Spleen (tissue), 13 donors: ENCODE measurements around the gene ATP11B. TPM values are rescaled to one million over a fixed set of nuclear protein-coding genes. Genes with fewer than 3 reads are reported as not detected.

Source experiments
- DNase-seq: peaks from one replicate; pipeline ENCODE4 v3.0.0-alpha.2; 2020
- H3K27ac ChIP-seq, 8 donors: fragments of 200-600 bp; sonication (generic) in 7 of 8; 1 replicate in 4 of 8; 2 replicates in 4 of 8; pipeline versions ENCODE4 v1.5.0 to v1.8.0; 2016 to 2021; ENCODE audit warnings: inconsistent platforms in 4 of 8, mild to moderate bottlenecking in 4 of 8, moderate library complexity in 1 of 8
- H3K27me3 ChIP-seq, 7 donors: fragments of 200-600 bp; sonication (generic) in 6 of 7; replicated peaks in 1 of 7; 1 replicate in 4 of 7; 2 replicates in 3 of 7; pipeline versions ENCODE4 v1.5.0 to v1.8.0; 2016 to 2021; ENCODE audit warnings: inconsistent platforms in 3 of 7, mild to moderate bottlenecking in 1 of 7
- H3K36me3 ChIP-seq, 6 donors: fragments of 200-600 bp; sonication (generic) in 5 of 6; 1 replicate in 4 of 6; 2 replicates in 2 of 6; pipeline versions ENCODE4 v1.5.0 to v1.8.0; 2016 to 2021; ENCODE audit warnings: inconsistent platforms in 2 of 6
- H3K4me1 ChIP-seq, 6 donors: fragments of 200-600 bp; sonication (generic) in 5 of 6; 1 replicate in 3 of 6; 2 replicates in 3 of 6; pipeline versions ENCODE4 v1.5.0 to v1.8.0; 2016 to 2021; ENCODE audit warnings: inconsistent platforms in 3 of 6
- H3K4me3 ChIP-seq, 8 donors: fragments of 200-600 bp; sonication (generic) in 7 of 8; 1 replicate in 4 of 8; 2 replicates in 4 of 8; pipeline versions ENCODE4 v1.5.0 to v1.8.0; 2016 to 2021; ENCODE audit warnings: inconsistent platforms in 4 of 8, mild to moderate bottlenecking in 4 of 8, moderate library complexity in 2 of 8
- H3K9me3 ChIP-seq, 8 donors: fragments of 200-600 bp; sonication (generic) in 7 of 8; 1 replicate in 4 of 8; 2 replicates in 4 of 8; pipeline versions ENCODE4 v1.5.0 to v1.8.0; 2016 to 2021; ENCODE audit warnings: inconsistent platforms in 4 of 8
- CTCF ChIP-seq, 11 experiments: fragments of 200-600 bp in 7 of 11; fragments of 450-650 bp in 4 of 11; sonication (generic) in 4 of 11; IDR thresholded peaks in 8 of 11; conservative IDR thresholded peaks in 3 of 11; 1 replicate in 7 of 11; 2 replicates in 4 of 11; pipeline versions ENCODE4 v1.4.0 to v1.8.0; 2016 to 2021; ENCODE audit warnings: antibody characterized with exemption in 11 of 11, inconsistent platforms in 4 of 11, mild to moderate bottlenecking in 1 of 11
- POLR2A ChIP-seq, 3 donors: fragments of 450-650 bp; IDR thresholded peaks; one replicate each; pipeline ENCODE4 v1.5.1; 2017; ENCODE audit warnings: antibody characterized with exemption in 3 of 3, mild to moderate bottlenecking in 1 of 3
- POLR2AphosphoS5 ChIP-seq, 3 donors: sonication (generic); formaldehyde crosslinking; IDR thresholded peaks; one replicate each; pipeline ENCODE4 v1.5.1; 2017; ENCODE audit warnings: antibody characterized with exemption in 3 of 3
- WGBS, 5 donors: extraction: QIAGEN DNeasy Blood & Tissue Kit in 3 of 5; methylation state at CpG; one replicate each; pipeline versions ENCODE4 v1.1.5 to v1.1.7; 2013 to 2018; 5-methylcytosine and 5-hydroxymethylcytosine counted together
- intact Hi-C: fragments of 100-400 bp; cut with DNase I; formaldehyde crosslinking; loops from one replicate; pipeline ENCODE4 v1.15.0; 2023; ENCODE audit warnings: low total_unique reads
- long read RNA-seq, 2 donors: transcript quantifications; one replicate each; lab custom pipeline, GENCODE V29; 2026
- polyA plus RNA-seq, 3 donors: library from polyadenylated mRNA; stranded (reverse); fragments of 200-250 nt; gene quantifications; one replicate each; pipeline ENCODE4 v1.2.1, GENCODE V29; 2013
- total RNA-seq, 7 donors: library from RNA; depleted of rRNA in 3 of 7; stranded (reverse); fragments of >200 nt in 3 of 7; fragmentation: NEBNext Ultra II Directional in 4 of 7; extraction: Animal tissue kit (Norgen Biotek cat#: 25700) in 4 of 7; gene quantifications; one replicate each; pipeline versions ENCODE4 v1.1.0 to v1.2.1, GENCODE V29; 2016 to 2021
- donor health status: healthy with polysubstance abuse.
- donor health status: DM: no; HTN: no; CAD: no; lungs with moderate emphysema.
- donor health status: DM: no; HTN: no; CAD: no.
- donor health status: Bipolar disorder and iron deficiency.
- donor health status: healthy.
- donor health status: DM: no; HTN: no; CAD: no.
- donor health status: DM: yes; HTN: yes; CAD: no.

The ATP11B gene
- 100 to 1,000 TPM in 4 of 7 donors, 10 to 100 TPM in 3; 82.7 to 165 (median 101) TPM for total RNA-seq
- 1 to 10 TPM; 7.2 to 9.0 (median 9.0) TPM for polyA plus RNA-seq
- long read RNA-seq, donor 1 = 0 reads
- long read RNA-seq, donor 2, full-length matches to known transcripts = 3 of 3 reads
- long read RNA-seq, donor 2, partial matches to known transcripts = 0 of 3 reads
- long read RNA-seq, donor 2, other reads (novel, unspliced or antisense) = 0 of 3 reads

DNA sequence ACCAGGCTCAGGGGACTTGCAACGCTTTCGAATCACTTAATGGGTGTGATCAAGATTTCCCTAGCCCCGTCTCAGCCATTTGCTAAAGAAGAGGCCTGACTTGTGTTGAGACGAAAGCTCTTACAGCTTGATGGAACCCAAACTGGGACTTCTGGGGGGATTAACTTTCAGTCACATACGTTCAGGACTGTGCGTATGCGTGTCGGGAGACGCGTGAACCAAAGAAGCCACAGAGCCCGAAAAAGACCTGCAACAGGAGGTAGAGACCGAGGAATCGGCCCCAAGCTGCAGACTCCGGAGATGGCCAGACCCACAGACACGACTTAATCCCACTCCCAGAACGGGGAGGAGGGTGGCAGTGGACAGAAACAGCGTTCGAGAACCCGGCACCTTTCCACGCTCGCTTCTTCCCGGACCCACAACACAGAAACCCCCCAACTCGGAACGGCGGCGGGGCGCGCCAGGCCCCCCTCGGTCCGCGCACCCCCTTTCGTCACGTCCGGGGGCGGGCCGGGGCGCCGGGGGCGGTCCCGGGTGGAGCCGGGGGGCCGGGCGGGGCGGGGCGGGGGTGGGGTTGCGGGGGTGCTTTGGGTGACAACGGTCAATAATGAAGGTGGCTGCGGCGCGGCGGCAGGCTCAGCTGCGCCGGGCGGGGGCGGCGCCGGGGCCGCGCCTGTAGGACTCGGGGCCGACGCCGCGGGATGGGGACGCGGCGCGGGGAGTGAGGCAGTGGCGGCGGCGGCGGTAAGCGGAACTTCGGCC, at the start of gene ATP11B:
ATP11B (plus strand) TSS at position 604 of the 762 bp plus-strand sequence. CDS start 256 bp downstream, outside the sequence.
- 0 to 1% (median 0%) methylated on average over 35 to 74 of the region's 74 CpGs for WGBS, 5 donors
- Histone ChIP-seq H3K27me3 (no peaks in the 10 kb centered on the region), H3K4me3 (peak within 1 kb of the TSS; percentile 77 to 93 (median 84)), H3K27ac (peak within 1 kb of the TSS; percentile 92 to 100 (median 98)), H3K9me3 (no peaks in the 10 kb centered on the region), H3K4me1 (peaks cover 9 to 72% (median 50%) of the 10 kb centered on the region in 6 donors), H3K36me3 (no peaks in the 10 kb centered on the region)
- DNase-seq = peak; percentile 95
- intact Hi-C loops = no loop called here
- TF ChIP-seq POLR2A (IDR thresholded peaks at IDR 0.05) = peak; percentile 48 to 73 (median 66)
- peak in 1 of 11 experiments; percentile 24 for TF ChIP-seq CTCF (IDR thresholded peaks at IDR 0.05 in 8 of 11, conservative IDR thresholded peaks at IDR 0.05 in 3 of 11)
- TF ChIP-seq POLR2AphosphoS5 (IDR thresholded peaks at IDR 0.05) = peak; percentile 95 to 97 (median 96)

DNA sequence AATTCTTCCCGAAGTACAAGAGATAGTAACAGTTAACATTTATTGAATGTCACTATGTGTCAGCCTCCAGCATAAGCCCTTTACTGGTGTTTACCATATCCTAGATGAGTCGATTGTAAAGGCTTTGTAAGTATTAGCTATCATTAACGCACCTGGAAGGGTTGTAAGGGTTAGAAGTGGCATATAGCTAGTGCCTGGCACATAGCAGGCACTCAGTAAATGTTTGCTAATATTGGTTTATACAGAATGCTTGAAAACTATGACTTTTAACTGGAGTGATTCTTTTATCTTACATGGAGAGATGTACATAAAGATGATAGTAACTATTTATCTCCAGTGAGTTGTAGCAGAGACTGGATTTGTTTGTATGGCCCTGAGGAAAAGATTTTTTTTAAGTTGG, 46.3 kb upstream of the ATP11B start:
- no peak for TF ChIP-seq CTCF (IDR thresholded peaks at IDR 0.05 in 8 of 11, conservative IDR thresholded peaks at IDR 0.05 in 3 of 11)
- TF ChIP-seq POLR2A (IDR thresholded peaks at IDR 0.05) = no peak
- no peak for TF ChIP-seq POLR2AphosphoS5 (IDR thresholded peaks at IDR 0.05)
- intact Hi-C loops = no loop called here

GRCh38 chr3:182755308-182755707, 38.0 kb upstream of the ATP11B start:
- Histone ChIP-seq H3K4me1 (no peaks in the 10 kb centered on the region), H3K27ac (no peak overlapping the region), H3K4me3 (no peak overlapping the region), H3K27me3 (peaks cover 0 to 3% (median 0%) of the 10 kb centered on the region in 7 donors), H3K36me3 (no peaks in the 10 kb centered on the region), H3K9me3 (peaks cover 0 to 9% (median 5%) of the 10 kb centered on the region in 8 donors)
- TF ChIP-seq CTCF (IDR thresholded peaks at IDR 0.05 in 8 of 11, conservative IDR thresholded peaks at IDR 0.05 in 3 of 11) (no peak), POLR2A (IDR thresholded peaks at IDR 0.05) (no peak), POLR2AphosphoS5 (IDR thresholded peaks at IDR 0.05) (no peak)
- no peak for DNase-seq
- intact Hi-C loops = no loop called here

More for the DNA sequence above, 46.3 kb upstream of the ATP11B start:
- Histone ChIP-seq H3K4me1 (no peaks in the 10 kb centered on the region), H3K27ac (no peak overlapping the region), H3K36me3 (no peaks in the 10 kb centered on the region), H3K27me3 (no peaks in the 10 kb centered on the region), H3K4me3 (no peak overlapping the region), H3K9me3 (peaks cover 0 to 4% (median 1%) of the 10 kb centered on the region in 8 donors)
- DNase-seq = no peak
- WGBS, 5 donors = 52 to 64% (median 55%) methylated on average over 3 of the region's 3 CpGs

DNA sequence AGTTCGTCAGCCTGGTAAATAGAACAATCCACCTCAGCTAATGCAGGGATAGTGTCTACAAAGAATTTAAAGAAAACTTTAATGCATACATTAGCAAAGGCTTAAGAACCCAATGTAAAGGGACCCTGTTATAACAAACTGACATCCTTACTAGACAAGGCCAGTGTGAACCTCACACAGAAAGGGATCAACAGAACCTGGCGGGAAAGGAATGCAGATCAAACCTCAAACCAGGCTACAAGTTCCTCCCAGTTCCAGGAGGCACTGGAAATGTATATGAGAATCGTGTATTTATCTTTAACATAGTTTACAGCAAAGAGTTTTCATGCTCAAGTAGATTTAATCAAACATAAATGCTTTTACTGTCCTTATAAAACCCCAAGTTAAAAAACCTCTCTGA, 37.6 kb upstream of the ATP11B start:
- Histone ChIP-seq H3K36me3 (no peaks in the 10 kb centered on the region), H3K4me1 (no peaks in the 10 kb centered on the region), H3K27ac (no peak overlapping the region), H3K27me3 (peaks cover 0 to 3% (median 0%) of the 10 kb centered on the region in 7 donors), H3K4me3 (no peak overlapping the region), H3K9me3 (peaks cover 0 to 9% (median 5%) of the 10 kb centered on the region in 8 donors)
- no peak for DNase-seq
- 72 to 83% (median 79%) methylated on average over 3 of the region's 3 CpGs for WGBS, 5 donors
- intact Hi-C loops = no loop called here
- TF ChIP-seq POLR2A (IDR thresholded peaks at IDR 0.05) (no peak), CTCF (IDR thresholded peaks at IDR 0.05 in 8 of 11, conservative IDR thresholded peaks at IDR 0.05 in 3 of 11) (no peak)
